HepG2 (cell line): ENCODE measurements around the gene PHF10. TPM values are rescaled to one million over a fixed set of nuclear protein-coding genes. Genes with fewer than 3 reads are reported as not detected.
A peak's percentile ranks its signal among the peaks of the same experiment; 100 is the strongest.

Experiments
- AGO1 ChIP-seq: fragments of 200-400 bp; formaldehyde crosslinking; IDR thresholded peaks from 2 replicates; pipeline ENCODE4 v1.6.1; 2017; ENCODE audit warnings: mild to moderate bottlenecking, low read depth, low read length, moderate library complexity; ENCODE audit not compliant: poor library complexity, severe bottlenecking
- CEBPB ChIP-seq: IDR thresholded peaks from 2 replicates; pipeline ENCODE4 v1.6.1; 2011; ENCODE audit warnings: low read depth, low read length, improper control_type of control experiment, borderline replicate concordance
- EHMT2 ChIP-seq: fragments of 200-600 bp; sonication (generic); IDR thresholded peaks from 2 replicates; pipeline ENCODE4 v1.7.0; 2017; ENCODE audit warnings: antibody characterized with exemption, low read depth, low read length, borderline replicate concordance
- ETV6 ChIP-seq: sonication (generic); formaldehyde crosslinking; conservative IDR thresholded peaks from 2 replicates; pipeline ENCODE4 v1.4.0; 2020; ENCODE audit warnings: missing genetic modification reagents
- HHEX ChIP-seq: IDR thresholded peaks from 2 replicates; pipeline ENCODE4 v1.6.1; 2016; ENCODE audit warnings: control low read depth
- HMG20B ChIP-seq: conservative IDR thresholded peaks from 2 replicates; pipeline ENCODE4 v1.6.1; 2016; ENCODE audit warnings: missing genetic modification reagents, missing compliant biosample characterization
- RELA ChIP-seq: sonication (generic); formaldehyde crosslinking; IDR thresholded peaks from 2 replicates; pipeline ENCODE4 v1.4.0; 2020; ENCODE audit warnings: missing genetic modification reagents
- TCF7 ChIP-seq: sonication (generic); IDR thresholded peaks from 2 replicates; pipeline ENCODE4 v1.6.1; 2016; ENCODE audit warnings: antibody characterized with exemption, low read depth
- ZBTB42 ChIP-seq: sonication (generic); formaldehyde crosslinking; IDR thresholded peaks from 2 replicates; pipeline ENCODE4 v1.5.0; 2020; ENCODE audit warnings: mild to moderate bottlenecking, missing genetic modification reagents
- ZNF329 ChIP-seq: sonication (generic); formaldehyde crosslinking; IDR thresholded peaks from 2 replicates; pipeline ENCODE4 v1.9.0; 2021; ENCODE audit warnings: low read depth, mild to moderate bottlenecking, missing genetic modification reagents
- ZNF33A ChIP-seq: sonication (generic); formaldehyde crosslinking; IDR thresholded peaks from 2 replicates; pipeline ENCODE4 v1.5.1; 2020; ENCODE audit warnings: missing genetic modification reagents, mild to moderate bottlenecking, moderate library complexity, borderline replicate concordance
- ZNF484 ChIP-seq: sonication (generic); formaldehyde crosslinking; IDR thresholded peaks from 2 replicates; pipeline ENCODE4 v1.5.1; 2020; ENCODE audit warnings: mild to moderate bottlenecking, low read depth, missing genetic modification reagents, borderline replicate concordance
- ZNF83 ChIP-seq: sonication (generic); formaldehyde crosslinking; IDR thresholded peaks from 2 replicates; pipeline ENCODE4 v1.4.0; 2020; ENCODE audit warnings: missing genetic modification reagents, mild to moderate bottlenecking, borderline replicate concordance
- polyA plus RNA-seq, 8 experiments: library from polyadenylated mRNA; depleted of rRNA in 3 of 8; stranded (reverse) in 7 of 8; unstranded in 1 of 8; fragments of >200 nt; fragmentation: Illumina TruSeq in 4 of 8; extraction: Trizol in 4 of 8; gene quantifications; 2 replicates each; pipeline versions ENCODE4 v1.2.1 to v1.2.3, GENCODE V29; 2011 to 2016; ENCODE audit warnings: low read depth in 4 of 8, missing spikeins in 1 of 8, mixed read lengths in 1 of 8; ENCODE audit not compliant: insufficient read depth in 1 of 8
- total RNA-seq, 5 experiments: library from RNA; depleted of rRNA; stranded (reverse); fragments of >200 nt; fragmentation: Illumina TruSeq; extraction: Trizol; gene quantifications; 2 replicates each; pipeline ENCODE4 v1.2.3, GENCODE V29; 2016; ENCODE audit warnings: low read depth in 1 of 5
- TF ChIP-seq, protein P1 (sequence below): sonication (generic); formaldehyde crosslinking; IDR thresholded peaks from 2 replicates; pipeline ENCODE4 v1.5.1; 2020; ENCODE audit warnings: missing genetic modification reagents, mild to moderate bottlenecking, borderline replicate concordance
- TF ChIP-seq, protein P2 (sequence below): sonication (generic); formaldehyde crosslinking; IDR thresholded peaks from 2 replicates; pipeline ENCODE4 v1.4.0; 2020; ENCODE audit warnings: missing genetic modification reagents
- TF ChIP-seq, protein P3 (sequence below): sonication (generic); formaldehyde crosslinking; IDR thresholded peaks from 2 replicates; pipeline ENCODE4 v1.4.0; 2020; ENCODE audit warnings: mild to moderate bottlenecking, missing genetic modification reagents, borderline replicate concordance
- TF ChIP-seq, protein P4 (sequence below): sonication (generic); formaldehyde crosslinking; IDR thresholded peaks from 2 replicates; pipeline ENCODE4 v1.5.0; 2020; ENCODE audit warnings: missing genetic modification reagents

The PHF10 gene
- total and polyA plus RNA-seq, 2 of the 13 experiments (the other 11 are each of a cell fraction or from before 2014, with no cell fraction given), result 42.1 to 84.1 TPM

DNA sequence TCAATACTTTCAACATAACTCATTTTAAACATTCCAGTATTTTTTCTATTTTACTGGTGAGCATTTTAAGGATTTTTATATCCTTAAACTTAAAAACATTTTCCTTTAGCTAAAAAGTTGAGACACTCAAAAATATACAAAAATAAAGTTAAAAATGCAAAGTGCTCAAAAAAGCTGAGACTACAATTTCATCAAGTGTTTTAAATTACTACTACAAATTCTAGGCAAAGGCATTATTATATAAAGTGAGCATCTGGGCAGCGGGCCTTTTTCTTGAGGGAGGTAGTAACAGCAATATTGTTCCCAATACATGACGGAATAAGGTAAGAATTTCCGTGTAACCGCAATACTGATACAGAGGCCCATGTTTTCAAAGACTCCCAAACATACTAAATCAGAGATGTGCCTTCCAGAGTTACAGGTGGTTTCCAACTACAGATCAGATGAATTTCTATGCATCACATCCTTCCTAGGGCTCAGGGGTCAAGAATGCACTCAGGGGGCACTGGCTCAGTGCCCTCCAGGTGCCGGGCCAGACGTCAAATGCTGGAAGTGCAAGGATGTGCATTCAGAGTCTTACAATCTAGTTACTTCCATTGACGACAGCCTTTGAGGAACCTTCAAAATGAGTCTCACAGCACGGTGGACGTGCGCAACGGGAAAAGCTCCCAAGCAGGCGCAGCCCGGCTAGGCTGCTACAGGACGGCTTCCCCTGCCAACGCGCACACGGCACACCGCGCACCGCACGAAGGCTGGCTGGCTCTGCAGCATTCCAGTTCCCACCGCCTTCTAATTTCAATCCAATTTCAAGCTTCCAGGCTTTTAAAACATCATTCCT lies 1.7 kb downstream of the PHF10 start (continued):
- TF ChIP-seq AGO1 (peak; percentile 55), ZNF484 (no peak), ZNF83 (no peak), HMG20B (CRISPR knock-in tag) (no peak), ETV6 (CRISPR knock-in tag) (no peak), TCF7 (no peak), ZBTB42 (CRISPR knock-in tag) (no peak), ZNF329 (CRISPR knock-in tag) (no peak), ZNF33A (CRISPR knock-in tag) (no peak), RELA (CRISPR knock-in tag) (no peak), CEBPB (no peak), HHEX (CRISPR knock-in tag) (no peak), EHMT2 (no peak)
- TF ChIP-seq, protein P1, sequence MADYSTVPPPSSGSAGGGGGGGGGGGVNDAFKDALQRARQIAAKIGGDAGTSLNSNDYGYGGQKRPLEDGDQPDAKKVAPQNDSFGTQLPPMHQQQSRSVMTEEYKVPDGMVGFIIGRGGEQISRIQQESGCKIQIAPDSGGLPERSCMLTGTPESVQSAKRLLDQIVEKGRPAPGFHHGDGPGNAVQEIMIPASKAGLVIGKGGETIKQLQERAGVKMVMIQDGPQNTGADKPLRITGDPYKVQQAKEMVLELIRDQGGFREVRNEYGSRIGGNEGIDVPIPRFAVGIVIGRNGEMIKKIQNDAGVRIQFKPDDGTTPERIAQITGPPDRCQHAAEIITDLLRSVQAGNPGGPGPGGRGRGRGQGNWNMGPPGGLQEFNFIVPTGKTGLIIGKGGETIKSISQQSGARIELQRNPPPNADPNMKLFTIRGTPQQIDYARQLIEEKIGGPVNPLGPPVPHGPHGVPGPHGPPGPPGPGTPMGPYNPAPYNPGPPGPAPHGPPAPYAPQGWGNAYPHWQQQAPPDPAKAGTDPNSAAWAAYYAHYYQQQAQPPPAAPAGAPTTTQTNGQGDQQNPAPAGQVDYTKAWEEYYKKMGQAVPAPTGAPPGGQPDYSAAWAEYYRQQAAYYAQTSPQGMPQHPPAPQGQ (CRISPR knock-in tag), result no peak
- TF ChIP-seq, protein P2, sequence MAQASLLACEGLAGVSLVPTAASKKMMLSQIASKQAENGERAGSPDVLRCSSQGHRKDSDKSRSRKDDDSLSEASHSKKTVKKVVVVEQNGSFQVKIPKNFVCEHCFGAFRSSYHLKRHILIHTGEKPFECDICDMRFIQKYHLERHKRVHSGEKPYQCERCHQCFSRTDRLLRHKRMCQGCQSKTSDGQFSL (CRISPR knock-in tag), result no peak
- TF ChIP-seq, protein P3, sequence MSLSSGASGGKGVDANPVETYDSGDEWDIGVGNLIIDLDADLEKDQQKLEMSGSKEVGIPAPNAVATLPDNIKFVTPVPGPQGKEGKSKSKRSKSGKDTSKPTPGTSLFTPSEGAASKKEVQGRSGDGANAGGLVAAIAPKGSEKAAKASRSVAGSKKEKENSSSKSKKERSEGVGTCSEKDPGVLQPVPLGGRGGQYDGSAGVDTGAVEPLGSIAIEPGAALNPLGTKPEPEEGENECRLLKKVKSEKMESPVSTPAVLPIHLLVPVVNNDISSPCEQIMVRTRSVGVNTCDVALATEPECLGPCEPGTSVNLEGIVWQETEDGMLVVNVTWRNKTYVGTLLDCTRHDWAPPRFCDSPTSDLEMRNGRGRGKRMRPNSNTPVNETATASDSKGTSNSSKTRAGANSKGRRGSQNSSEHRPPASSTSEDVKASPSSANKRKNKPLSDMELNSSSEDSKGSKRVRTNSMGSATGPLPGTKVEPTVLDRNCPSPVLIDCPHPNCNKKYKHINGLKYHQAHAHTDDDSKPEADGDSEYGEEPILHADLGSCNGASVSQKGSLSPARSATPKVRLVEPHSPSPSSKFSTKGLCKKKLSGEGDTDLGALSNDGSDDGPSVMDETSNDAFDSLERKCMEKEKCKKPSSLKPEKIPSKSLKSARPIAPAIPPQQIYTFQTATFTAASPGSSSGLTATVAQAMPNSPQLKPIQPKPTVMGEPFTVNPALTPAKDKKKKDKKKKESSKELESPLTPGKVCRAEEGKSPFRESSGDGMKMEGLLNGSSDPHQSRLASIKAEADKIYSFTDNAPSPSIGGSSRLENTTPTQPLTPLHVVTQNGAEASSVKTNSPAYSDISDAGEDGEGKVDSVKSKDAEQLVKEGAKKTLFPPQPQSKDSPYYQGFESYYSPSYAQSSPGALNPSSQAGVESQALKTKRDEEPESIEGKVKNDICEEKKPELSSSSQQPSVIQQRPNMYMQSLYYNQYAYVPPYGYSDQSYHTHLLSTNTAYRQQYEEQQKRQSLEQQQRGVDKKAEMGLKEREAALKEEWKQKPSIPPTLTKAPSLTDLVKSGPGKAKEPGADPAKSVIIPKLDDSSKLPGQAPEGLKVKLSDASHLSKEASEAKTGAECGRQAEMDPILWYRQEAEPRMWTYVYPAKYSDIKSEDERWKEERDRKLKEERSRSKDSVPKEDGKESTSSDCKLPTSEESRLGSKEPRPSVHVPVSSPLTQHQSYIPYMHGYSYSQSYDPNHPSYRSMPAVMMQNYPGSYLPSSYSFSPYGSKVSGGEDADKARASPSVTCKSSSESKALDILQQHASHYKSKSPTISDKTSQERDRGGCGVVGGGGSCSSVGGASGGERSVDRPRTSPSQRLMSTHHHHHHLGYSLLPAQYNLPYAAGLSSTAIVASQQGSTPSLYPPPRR (CRISPR knock-in tag), result no peak
- TF ChIP-seq, protein P4, sequence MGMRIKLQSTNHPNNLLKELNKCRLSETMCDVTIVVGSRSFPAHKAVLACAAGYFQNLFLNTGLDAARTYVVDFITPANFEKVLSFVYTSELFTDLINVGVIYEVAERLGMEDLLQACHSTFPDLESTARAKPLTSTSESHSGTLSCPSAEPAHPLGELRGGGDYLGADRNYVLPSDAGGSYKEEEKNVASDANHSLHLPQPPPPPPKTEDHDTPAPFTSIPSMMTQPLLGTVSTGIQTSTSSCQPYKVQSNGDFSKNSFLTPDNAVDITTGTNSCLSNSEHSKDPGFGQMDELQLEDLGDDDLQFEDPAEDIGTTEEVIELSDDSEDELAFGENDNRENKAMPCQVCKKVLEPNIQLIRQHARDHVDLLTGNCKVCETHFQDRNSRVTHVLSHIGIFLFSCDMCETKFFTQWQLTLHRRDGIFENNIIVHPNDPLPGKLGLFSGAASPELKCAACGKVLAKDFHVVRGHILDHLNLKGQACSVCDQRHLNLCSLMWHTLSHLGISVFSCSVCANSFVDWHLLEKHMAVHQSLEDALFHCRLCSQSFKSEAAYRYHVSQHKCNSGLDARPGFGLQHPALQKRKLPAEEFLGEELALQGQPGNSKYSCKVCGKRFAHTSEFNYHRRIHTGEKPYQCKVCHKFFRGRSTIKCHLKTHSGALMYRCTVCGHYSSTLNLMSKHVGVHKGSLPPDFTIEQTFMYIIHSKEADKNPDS (CRISPR knock-in tag), result no peak
